GM18508 (cell line): ENCODE results near the gene CENPO.

ENCODE experiments used
- ATAC-seq: cut with Tn5 transposase; IDR thresholded peaks from one replicate; pipeline ENCODE4 v1.9.1; 2021; ENCODE audit warnings: moderate number of reproducible peaks; ENCODE audit not compliant: insufficient read depth, unreplicated experiment

The CENPO gene

DNA sequence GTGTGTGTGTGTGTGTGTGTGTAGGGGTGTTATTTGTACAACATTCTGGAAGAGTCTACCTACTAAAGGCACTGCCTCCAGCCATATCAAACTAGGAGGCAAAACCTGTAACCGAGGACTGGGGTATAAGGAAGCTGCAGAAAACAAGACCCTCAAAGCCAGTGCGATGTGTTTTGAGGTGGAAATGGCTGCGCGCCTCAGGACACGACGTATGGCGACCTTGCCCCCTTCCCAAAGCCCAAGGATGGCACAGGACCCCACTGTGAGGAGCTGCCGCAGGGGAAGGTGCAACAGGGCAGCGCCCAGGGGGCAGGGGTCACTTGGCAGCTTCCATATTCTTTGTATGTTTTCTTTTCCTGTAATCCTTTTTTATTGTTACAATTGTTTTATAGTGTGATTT lies 59.8 kb downstream of the CENPO start:
- no peak for ATAC-seq

DNA sequence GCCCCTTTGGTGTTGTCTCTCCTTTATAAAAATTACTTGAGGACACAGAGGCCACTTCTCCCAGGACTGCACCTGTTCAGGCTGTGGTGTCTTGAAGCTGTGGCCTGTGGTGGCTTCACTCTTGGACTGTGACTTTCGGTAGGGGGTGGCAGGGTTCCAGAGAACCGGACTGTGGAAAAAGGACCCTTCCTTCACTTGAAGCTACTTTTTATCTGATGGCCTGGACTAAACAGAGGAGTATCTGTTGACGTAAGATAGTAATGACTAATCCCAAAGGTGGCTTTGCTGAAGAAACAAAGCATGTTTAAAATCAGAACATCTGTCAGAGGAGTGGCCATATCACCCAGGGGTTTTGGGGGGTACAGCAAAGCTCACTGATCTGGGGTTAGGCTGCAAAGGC lies 60.8 kb downstream of the CENPO start:
- no peak for ATAC-seq

DNA sequence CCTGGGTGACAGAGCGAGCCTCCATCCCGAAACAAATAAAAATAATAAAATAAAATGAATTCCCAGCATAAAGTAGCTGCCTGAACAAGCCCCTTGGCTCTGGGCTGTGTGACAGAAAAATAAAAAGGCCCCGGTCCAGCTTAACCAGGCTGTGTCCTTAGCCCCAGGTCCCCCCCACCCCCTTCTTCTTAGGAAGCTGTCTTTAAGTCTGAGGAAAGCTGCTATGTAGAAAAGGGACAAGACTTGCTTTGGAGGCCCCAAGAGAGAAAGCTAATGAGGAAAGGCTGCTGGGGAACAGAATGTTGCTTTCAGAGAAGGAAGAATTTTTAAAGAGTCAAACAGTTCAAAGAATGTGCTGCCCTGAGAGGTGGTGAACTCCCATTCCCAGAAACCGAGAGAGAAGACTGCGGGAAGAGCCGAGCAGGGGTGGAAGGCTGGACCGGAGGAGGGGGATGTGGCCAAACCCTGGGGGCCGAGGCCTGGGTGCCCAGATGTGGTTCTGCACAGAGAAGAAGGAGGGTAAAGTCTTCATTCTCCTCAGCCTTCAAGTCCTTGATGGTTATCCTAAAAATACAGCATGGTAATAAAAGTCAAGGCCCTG lies 61.9 kb downstream of the CENPO start:
- no peak for ATAC-seq

GRCh38 chr2:24855726-24856125 lies 62.5 kb downstream of the CENPO start:
- ATAC-seq, result no peak

GRCh38 chr2:24856791-24857211 lies 63.6 kb downstream of the CENPO start:
- no peak for ATAC-seq

- ATAC-seq, result no peak
These were observed 64.5 kb downstream of the CENPO start for GRCh38 chr2:24857746-24858145.

DNA sequence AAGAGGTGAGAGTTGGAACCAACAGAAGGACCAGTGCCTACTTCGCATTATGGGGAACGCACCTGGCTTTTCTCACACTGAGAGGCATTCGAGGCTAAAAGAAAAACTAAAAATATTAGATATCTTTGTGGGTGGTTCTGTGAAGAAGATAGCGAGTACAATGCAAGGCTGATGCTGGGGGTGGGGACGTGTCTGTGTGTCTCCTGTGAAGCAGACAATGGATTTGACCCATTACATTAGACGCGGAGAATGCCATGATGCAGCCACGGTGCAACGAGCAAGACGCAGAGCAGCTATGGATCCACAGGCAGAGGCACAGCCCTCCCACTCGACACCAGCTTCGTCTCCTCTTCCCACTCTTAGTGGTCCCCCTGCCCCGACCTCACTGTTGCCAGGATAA lies 65.8 kb downstream of the CENPO start:
- ATAC-seq, result no peak

GRCh38 chr2:24859968-24860600 lies 66.9 kb downstream of the CENPO start:
- no peak for ATAC-seq

DNA sequence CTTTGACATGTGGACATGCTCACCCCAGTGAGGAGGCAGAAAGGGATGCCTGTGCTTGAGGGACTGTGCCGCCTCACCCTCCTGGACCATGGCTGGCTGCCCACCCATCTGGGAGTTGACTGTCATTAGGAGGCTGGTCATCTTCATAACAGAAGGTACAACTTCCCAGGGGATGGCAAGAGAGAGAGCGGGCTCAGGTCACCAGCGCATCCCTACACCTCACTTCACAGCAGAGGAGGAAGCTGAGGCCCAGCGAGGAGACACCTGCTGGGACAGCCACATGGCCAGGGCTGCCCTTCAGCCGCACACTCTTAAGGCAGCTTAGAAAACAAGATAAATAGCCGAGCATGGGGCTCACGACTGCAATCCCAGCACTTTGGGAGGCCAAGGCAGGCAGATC lies 67.4 kb downstream of the CENPO start:
- no peak for ATAC-seq

DNA sequence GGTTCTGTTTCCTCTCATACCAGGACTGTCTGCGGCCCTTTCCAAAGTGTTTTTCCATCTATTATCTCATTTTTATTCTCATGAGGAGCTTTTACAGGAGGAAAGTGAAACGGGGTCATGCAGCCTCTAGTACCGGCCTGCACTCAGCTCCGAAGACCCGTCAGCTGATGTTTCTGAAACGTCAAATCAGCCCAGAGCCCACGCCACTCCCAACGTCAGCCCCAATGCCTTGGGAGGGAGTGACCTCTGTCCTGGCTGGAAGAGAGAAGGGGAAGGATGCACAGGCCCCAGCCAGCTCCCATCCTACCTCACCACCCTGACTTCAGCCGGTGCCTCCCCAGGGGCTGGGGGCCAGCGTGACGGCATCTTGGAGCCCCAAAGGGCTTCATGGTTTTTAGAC lies 68.3 kb downstream of the CENPO start:
- ATAC-seq, result no peak

GRCh38 chr2:24863641-24864040 lies 70.4 kb downstream of the CENPO start:
- no peak for ATAC-seq

- ATAC-seq, result no peak
These were observed 73.7 kb downstream of the CENPO start for GRCh38 chr2:24866946-24867345.

- ATAC-seq, result no peak
These were observed 77.2 kb downstream of the CENPO start for GRCh38 chr2:24870440-24870839.

DNA sequence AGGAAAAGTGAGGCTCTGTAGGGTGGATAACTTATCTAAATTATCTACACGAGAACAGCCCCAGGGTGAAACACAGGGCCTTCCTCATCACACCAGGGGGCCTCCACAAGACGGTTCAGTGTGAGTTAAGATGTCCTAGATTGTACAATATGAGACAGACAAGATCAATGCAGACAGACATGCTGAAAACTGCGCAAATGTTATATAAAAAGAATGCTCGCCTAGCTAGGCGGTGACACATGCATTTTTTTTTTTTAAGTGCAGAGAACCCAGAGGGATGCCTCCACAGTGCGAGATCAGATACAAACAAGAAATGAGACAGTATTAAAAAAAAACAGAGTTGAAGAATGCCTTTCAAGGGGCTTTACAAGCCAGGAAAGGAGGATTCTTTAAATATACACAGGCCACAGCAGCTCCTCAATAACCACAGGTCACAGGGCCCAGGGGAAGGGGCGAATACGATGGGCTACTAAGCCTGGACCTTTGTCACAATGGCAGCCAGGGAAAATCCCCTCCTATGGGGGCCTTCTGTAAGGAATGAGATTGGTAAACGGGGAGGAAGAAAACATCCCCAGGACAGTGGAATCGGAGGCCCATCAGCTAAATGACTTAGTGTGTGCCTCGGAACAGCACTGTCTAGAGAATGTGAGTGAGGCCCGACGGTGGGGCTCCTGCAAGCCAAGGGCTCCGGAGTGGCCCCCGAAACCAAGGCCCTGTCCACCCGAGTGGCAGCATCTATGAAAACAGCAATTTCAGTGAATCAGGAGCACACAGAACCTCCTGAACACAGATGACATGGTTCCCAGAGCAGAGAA lies 77.9 kb downstream of the CENPO start:
- ATAC-seq, result no peak

DNA sequence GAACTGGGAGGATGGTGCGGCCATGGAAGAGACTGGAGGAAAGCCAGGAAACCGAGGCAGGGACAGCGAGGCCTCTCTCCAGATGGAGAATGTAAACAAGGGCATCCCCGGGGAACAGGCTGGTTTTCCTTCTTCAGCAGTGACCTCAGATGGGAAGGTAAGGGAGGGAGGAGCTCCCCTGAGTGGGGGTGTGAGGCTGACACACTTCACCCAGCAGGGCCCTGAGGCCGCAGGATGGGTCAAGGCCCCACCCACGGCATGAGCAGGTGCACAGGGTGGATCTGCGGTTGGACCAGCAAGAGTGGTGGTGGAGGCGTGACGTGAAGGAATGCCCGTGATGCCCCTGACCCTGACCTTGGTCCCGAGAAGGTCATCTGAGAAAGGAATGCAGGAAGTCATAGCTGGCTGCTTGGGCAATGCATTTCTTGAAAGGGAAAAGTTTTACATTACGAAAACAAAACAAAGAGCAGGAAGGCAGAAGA lies 78.7 kb downstream of the CENPO start:
- no peak for ATAC-seq
